CD4-positive, alpha-beta T cell treated with Interleukin-4 for 4 hours (primary cell): ENCODE measurements around the gene TRAM2.

Experiments
- DNase-seq: peaks from one replicate; pipeline ENCODE4 v3.0.0-alpha.2; 2020

TRAM2 gene

DNA sequence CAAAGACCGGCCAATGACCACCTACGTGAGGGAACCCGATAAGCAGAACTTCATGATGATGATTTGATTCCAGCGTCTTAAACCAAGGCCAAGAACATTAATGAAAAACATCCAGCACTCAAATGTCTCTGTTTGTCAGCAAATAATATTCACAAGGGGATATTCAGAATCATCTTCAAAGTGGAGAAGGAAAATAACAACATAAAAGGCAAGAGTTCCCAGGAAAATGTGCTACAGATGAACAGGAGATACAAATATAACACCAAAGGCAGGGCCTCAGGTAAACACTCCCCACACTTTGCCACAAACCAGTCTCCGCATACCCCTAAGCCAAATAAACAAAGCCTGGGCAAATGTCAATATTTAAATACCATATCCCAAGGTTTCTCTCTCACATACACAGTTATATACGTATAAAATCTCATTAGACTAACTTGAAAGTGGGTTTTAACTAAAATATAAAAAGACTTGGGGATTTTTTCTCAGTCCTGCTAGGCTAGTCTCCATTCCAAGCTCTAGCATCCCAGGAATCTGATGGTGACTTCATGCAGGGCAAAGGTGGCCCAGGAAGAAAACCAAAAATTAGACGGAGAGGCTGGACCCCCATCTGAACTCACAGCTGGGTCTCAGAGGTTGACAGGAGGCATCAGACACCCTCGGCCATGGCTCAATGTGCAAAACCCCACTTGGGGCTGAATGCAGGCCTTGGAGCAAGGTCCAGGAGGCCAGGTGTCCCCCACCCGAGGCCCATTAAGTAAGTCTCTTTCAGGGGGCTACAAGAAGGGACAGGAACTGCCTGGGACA lies 32.1 kb downstream of the TRAM2 start:
- no peak for DNase-seq

DNA sequence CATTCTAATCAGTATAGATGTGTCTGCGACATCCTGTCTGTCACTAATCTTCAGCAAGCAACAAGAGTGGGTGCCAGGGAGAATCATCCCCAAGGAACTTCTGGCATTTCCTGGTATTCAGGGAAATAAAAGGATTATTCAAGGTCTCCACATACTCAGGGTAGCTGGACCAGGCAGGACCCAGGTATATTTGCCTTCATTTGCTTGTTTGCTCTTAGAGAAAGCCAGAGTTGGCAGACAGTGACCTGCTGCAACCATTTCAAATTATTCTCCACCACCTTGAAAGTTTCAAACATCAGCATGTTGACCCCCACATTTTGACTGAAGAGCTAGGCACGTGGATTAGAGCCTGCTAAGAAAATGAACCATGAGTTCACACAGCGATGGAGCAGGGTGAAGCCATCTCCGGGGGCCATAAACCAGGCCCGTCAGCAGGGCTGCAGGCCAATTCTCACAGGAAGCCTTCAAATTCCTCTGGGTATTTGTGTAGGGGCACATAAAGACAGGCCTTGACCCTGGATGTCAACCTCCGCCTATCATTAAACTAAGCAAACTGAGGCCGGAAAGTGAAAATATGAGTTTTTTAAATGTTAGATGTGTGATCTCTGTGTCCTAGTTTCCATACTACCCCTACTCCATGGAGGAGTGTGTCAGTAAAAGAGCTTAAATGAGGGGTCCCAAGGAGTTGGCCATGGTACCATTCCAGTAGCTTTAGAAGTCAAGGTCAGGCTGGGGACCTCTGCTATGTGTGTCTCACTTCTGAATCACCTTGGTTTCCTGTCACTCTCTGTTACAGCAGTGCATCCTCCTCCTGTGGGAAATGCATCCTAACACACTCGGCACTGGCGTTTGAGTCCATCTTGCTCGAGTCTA lies 32.9 kb downstream of the TRAM2 start:
- DNase-seq = no peak

DNA sequence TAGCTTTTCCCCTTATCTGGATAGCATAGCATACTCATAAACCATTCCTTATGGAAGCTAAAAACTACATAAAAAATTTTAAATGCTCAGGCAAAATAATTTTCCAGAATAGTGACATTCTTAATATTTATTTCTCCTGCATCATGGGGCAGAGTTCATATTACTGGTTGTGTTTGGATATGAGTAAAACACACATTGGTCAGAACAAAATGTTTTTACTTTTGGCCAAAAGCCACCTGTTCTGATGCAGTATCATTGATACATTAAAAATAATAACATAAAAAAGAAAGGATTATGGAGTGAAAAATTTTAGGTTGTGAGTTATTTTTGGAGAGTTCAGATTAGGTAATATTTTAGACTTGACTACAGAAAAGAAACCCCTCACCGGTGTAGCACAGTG lies 33.6 kb downstream of the TRAM2 start:
- DNase-seq = no peak

DNA sequence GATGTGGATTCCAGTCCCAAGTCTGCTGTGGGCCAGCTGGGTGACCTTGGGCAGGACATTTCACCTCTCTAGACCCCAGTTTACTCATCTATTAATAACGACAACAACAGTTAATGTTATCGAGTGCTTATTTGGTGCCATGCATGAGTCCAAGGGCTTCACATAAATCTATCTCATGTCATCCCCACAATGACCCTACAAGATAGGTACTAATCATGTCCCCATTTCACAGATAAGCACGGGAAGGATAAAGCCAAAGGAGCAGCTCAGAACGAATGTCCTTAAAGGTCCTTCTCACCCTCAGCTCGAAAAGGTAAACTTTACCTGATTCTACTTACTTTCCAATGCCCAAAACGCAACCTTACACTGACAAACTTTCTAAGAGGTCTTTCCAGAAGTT lies 35.7 kb downstream of the TRAM2 start:
- no peak for DNase-seq

DNA sequence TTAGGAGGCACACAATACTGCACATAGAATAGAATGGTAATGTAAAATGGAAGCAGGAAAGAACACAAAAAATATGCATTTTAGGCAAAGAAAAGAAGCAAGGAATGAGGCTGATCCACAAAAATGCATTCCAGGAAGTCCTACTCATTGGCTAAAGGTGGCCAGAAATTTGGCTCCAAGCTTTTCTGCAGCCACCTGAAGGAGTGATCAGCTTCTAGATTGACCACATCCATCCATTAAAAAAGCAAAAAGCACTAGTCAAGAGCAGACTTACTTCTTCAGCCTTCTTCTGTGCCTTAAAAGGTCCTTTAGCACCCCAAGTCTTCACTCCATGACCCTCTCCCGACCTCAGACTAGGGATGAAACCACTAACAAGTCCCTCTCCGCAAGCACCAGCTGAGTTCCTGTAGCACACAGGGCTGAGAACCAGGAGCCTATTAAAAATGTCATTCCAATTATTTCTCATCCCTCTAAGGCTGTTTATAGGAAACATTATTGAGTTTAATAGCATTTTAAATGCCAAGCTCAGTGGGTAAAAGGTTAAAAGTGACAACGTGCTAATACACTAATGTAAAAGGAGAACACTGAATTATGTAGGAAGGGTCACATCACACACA lies 36.5 kb downstream of the TRAM2 start:
- no peak for DNase-seq

DNA sequence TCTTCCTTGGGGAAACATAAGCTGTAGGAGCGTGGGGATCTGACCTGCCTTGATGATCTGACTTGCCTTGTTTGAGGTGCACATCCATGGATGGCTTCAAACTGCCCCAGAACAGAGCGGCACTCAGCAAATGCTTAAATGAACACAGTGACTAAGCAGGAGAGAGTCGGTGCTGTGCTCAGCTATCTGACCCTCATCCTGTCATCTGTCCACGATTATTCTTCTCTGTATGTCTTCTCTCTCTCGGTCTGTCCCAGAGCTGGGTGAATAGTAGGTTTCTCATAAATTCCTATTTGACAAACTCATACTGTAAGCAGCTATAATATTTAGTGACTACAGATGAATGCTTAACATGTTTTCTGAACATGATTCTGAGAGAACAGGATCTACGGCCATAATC lies 37.3 kb downstream of the TRAM2 start:
- DNase-seq = no peak

DNA sequence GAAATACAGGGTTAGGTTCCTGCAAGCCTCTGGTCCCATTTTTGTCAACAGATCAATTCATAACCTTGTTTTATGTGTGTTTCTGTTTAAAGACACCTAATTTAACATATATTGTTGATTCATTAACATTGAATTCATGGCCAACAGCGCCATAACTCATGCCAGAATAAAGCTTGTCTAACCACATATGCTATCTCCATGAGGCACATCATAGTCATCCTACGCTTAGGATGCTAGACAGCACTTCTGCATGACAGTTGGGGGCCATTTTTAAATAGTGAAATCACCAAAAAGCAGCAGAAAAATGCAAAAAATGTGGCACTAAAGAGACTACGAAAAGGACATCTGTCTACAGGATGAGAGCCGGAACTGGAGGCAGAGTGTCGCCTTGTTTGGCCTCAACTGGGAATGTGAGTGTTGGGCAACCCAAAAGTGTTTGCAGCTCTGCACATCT lies 37.9 kb downstream of the TRAM2 start:
- no peak for DNase-seq

DNA sequence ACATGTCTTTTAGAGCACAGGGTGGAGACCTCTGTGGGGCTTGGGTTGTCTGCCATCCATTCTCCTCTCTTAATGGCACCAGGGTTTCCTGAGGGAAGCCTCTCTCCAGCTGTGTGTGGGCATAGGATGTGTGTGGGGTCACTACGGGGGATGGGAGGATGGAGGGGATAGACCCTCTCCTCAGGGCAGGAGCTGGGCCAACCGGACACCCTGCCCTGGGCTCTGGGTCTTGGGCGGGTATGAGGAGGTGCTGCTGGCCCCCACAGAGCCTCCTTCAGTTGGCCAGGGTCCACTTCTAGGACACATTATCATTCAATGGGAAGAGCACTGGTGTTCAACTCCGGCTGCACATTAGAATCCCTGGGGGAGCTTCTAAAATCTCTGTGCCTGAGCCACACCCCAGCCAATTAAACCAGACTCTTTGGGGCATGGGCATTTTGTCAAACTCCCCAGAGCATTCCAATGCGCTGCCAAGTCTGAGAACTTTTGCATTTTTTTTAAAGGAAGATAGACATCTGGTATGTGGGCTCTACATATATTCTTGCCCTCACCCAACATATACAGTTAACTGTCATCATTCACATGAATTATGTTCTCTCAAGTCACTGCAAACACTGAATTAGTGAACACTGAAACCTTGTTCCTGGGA lies 38.5 kb downstream of the TRAM2 start:
- no peak for DNase-seq

DNA sequence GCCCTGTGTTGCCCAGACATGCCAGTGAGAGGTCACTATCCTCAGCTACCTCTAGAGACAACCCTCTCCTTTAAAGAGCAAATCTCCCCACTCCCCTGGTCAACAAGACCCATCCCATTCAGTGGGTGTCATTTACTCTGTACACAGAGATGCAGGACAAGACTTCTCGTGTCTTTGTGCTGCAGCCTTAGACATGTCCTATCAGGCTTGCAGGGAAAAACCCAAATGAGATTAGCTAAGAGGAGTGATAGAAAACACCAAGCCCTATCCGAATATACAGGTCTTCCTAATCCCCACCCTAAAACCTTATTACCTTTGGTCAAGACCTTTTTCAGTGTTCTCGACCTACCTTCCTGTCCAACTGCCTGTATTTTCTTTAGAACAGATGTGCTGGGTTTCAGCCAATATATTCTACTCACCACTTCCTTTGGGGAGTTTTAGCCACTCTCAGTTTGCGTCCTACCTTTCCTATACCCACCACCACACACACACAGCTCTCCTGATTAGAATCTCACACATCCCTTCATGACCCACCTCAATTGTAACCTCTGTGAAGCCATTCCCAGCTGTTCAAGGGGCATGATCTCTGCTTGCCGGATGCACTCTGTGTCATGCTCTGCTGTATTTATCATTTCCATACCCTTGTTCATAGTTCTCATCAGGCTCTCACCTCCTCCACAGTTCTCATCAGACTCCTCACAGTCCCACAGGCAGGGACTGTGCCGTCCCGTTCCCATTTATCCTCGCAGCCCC lies 39.7 kb downstream of the TRAM2 start:
- DNase-seq = no peak

DNA sequence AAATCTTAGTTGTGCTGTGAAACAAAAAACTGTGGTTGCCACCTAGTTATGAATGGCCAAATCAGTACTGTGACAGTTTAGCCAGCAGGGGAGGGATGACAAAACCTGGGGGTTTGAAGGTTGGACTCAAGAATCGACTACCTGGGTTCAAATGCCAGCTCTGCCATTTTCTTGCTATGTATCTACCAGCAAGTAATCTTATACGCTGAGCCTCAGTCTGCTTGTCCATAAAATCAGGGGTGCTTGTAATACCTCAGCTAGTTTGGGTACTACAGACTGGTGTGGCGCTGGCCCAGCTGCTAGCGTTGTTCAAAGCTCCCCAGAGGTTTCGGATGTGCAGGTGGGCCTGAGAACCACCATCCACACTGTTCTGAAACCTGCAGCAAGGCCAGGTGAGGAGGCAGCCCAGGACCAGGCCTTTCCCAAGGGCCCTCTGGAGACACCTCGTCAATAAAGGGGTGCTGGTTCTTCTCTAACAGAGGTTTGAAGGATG lies 40.4 kb downstream of the TRAM2 start:
- no peak for DNase-seq

DNA sequence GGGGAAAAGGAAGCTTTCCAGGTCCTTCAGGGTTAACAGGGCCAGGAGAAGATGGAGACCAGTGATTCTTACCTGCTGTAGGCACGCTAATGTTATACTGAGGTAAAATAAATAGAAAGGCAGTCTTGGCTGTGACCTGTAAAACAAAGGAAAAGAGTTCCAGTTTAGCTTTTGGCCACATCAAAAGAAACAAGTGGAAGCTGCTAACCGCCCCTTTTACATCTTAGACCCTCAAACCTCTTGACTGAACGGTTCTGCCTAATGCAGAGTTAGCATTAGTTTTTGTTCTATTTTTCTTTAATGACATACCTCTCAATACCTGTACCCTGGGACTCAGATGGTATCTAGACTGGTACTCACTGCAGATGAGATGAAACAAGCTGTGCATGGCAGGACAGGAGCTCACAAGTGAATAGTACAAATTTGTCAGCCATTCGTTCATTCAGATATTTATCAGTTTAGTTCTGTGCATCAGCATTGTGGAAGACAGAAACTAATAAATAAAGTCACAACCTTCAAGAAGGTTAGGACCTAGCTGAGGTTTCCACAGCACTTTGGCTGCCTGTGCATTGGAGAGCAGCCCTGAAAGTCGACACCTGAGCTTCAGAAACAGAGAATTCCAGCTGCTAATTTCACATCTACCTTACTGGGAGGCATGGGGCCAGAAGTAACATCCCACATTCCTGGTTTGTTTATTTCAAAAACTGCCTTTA lies 41.0 kb downstream of the TRAM2 start:
- DNase-seq = no peak

DNA sequence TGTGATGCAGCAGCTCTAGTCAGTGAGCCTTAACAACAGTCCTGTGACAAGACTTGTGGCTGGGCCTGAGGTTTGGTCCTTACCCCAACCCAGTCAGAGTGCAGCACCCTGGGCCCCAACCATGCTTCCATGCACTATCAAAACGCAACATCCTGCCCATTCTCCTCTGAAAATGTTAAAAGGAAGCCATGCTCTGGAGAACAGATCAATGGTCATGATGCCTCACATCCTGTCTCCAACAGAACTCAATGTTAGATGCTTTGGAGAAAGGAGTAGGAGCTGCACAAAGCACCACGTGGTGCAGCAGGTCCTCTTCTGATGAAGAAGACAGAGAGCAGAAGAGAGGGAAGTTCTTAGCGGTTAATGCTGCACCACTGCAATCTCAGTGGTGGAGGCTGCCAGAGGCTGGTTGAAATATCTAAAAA lies 41.9 kb downstream of the TRAM2 start:
- DNase-seq = no peak

DNA sequence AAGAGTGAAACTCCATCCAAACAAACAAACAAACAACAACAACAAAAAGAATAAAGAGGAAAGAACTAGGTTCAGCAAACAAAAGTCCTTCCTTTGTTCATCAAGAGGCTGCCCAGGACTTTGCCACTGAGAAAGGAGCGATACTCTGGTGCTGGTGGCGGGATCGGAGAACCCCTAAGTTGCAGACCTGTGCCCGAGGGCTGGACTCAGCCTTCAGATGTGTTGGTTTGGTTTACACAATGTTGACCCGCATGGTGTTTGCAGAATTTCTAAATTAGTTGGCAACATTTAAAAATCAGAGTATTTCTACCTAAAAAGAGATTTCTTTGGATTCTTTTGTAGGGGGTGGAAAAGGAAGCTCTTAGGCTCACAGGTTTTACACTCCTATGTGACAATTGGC lies 42.5 kb downstream of the TRAM2 start:
- DNase-seq = no peak

DNA sequence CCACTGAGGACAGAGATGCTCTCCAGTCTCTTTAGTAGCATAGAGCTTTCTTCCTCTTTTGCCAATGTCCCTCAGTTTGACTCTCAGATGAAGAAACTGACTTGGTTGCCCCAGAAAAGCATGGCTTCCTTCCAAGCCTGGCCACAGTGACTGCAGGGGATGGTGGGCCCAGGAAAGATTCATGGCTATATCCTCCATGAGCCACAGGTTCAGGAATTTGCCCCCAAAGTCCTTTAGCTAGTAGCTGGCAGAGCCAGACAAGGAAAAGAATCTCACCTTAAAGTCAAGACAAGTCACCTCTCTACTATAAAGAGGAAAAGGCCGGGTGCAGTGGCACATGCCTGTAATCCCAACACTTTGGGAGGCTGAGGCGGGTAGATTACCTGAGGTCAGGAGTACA lies 43.4 kb downstream of the TRAM2 start:
- DNase-seq = no peak

DNA sequence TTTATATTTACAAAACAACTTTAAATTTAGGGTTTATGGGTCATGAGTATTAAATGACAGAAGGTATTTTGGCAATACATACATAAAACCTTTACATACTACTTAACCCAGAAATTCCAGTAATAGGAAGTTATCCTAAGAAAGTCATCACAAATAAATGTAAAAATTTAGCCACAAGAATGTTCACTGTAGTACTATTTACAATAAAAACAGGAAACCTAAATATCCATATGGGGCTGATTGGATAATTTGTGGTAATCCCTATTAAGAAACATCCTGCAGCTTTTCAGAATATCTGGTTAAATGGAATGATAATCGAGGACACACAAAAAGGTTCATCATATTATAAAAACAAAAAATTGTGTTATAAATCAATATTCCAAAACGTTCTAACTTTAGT lies 44.4 kb downstream of the TRAM2 start:
- DNase-seq = no peak

DNA sequence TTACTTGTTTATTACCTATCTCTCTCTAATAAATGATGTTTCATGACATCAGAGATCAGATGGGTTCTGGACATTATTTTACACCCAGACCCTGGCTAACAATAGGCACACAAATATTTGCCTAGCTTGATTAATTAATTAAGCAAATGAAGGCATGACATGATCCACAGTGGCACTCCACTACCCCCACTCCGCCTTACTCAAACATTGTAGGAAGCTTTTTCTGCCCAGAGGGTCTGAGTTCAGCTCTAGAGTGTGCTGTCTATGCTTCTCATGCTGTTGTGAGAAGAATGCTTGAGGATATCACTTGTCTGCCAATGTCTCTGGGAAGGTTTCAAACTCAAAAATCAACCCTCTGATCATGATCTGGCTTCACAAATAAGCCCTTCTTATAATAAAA lies 45.0 kb downstream of the TRAM2 start:
- no peak for DNase-seq

DNA sequence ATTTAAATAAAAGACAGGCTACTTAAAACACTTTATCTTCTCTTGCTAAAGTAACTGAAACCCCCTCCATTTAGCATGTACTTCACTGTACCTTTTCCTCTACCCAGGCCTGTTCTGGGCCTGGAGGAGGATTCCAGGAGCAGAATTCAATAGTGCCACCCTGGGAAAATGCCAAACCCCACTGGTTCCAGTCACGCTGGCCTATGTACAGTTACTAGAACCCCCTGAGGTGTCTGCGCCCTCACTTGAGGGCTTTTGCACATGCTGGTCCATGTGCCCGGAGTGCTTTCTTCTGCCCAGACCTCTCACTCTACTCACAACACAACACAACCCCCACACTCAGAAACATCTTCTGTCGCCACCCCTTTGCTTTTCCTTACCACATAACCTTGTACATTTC lies 45.5 kb downstream of the TRAM2 start:
- no peak for DNase-seq

DNA sequence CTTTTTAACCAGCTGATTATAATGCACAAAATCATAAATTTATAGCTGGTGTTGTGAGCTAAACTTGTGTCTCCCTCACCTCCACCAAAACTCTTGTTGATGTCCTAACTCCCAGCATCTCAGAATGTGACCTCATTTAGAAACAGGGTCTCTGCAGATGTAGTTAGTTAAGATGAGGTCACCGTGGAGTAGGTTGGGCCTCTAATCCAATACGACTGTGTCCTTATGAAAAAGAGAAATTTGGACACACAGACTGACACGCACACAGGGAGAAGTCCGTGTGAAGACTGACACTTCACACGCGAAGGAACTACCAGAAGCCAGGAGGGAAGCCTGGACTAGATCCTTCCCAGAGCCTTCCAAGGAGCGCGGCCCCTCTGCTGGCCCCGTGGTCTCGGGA lies 46.5 kb downstream of the TRAM2 start:
- DNase-seq = no peak

DNA sequence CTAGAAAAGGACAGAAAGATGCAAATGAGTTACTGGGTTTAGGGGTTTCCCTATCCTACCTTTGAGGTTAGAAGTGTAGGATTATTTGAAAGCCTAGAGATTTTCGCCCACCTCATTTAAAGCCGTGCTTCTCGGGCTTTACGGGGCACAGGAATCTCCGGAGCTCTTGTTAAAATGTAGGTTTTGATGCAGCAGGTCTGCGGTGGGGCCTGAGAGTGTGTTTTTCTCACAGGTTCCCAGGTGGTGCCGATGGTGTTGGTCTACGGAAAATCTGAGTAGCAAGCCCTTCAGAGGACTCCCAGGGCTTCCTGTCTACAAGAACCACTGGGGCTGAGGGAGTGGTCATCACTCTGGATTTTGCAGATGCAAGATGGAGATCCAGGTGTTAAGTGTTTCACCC lies 47.5 kb downstream of the TRAM2 start:
- DNase-seq = no peak

DNA sequence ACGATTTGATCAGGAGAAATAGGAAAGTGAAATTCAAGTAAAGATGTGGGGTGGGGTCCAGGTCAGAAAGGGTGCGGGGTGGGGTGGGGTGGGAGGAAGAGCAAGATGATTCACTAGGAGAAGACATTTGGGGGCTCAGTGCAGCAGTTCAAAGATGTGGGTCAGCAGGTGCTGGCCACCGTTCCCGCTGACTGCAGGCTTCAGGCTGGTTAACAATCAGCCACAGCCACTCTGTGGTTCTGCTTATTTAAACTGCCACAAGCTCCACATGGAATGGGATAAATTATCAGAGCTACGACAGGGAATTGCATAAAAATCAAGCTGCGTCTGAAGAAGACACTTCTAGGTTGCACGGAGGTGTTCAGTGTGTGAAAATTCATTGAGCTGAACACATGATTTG lies 49.4 kb downstream of the TRAM2 start:
- no peak for DNase-seq

DNA sequence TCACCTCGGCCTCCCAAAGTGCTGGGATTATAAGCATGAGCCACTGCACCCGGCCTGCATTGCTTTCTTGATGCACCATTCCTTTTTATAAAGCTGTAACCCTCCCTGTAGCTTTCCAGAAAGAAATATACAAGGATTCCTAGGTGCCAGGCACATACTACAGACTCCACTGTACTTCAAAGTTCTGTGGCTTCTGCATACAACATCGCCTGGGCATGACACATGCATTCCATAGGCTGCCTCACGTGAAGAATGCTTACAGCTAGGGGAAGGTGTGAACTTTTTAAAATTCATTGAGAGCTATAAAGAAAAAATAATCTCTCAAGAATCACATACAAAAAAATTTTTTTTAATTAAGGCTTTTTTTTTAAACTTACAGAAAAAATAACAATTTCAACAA lies 50.2 kb downstream of the TRAM2 start:
- DNase-seq = no peak

DNA sequence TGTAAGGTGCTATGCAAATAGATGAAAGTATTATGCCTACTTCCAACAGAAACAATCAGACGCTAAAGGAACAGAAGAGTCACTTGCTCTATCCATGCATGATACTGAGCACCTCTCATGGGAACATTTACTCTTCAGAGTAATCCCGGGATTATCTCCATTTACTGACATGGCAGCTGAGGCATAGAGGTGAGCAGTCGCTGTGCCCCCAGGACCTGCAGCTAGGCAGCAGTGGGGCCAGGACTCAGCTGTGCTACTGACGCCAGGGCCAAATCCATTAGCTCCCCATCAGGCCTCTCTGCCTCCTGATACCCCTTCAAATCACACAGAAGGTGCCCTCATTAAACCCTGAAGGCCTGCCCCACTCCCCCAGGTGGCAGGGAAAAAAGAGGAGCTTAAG lies 51.9 kb downstream of the TRAM2 start:
- no peak for DNase-seq
